HCT116 (cell line): Measurements from ENCODE around the gene NR1H4. TPM values are rescaled to one million over a fixed set of nuclear protein-coding genes. Genes with fewer than 3 reads are reported as not detected.

Source experiments
- ATAC-seq: fragments of 200-7000 bp; cut with Tn5 transposase; 2 replicates; pipeline ENCODE4 v1.9.1; 2020; ENCODE audit warnings: mild to moderate bottlenecking, moderate library complexity
- BruUV-seq: library from RNA; stranded (reverse); fragments of 400-500 nt; replicated peaks from 2 replicates; lab custom pipeline; 2021; lab: Mats Ljungman, UMichigan
- CTCF ChIA-PET: fragments of 300-600 bp; sonication (Branson Sonifier 250); formaldehyde crosslinking; loops from one replicate; lab custom pipeline; 2021; ENCODE audit warnings: antibody characterized with exemption; lab: Charles Lee
- POLR2A ChIA-PET: fragments of 300-600, 350-600 bp; sonication (Branson Sonifier 250); formaldehyde crosslinking; loops from one replicate; lab custom pipeline; 2021; ENCODE audit warnings: antibody characterized with exemption; lab: Charles Lee
- RAD21 ChIA-PET, 2 experiments: fragments of 300-600 bp; sonication (Branson Sonifier 250); formaldehyde crosslinking; loops; one replicate each; lab custom pipeline; 2023; ENCODE audit warnings: low total read pairs in 2 of 2; ENCODE audit not compliant: uncharacterized antibody in 2 of 2, unreplicated experiment in 2 of 2, low non-redundant PET in 1 of 2; lab: Charles Lee
- DNase-seq: peaks from one replicate; pipeline ENCODE4 v3.0.0-alpha.2; 2010; ENCODE audit warnings: low read depth, low spot score
- H2AFZ ChIP-seq: fragments of 200-600 bp; shearing (Covaris generic), sonication (generic); 2 replicates; pipeline ENCODE4 v1.6.1; 2017; ENCODE audit warnings: low read depth, mixed run types, mixed read lengths, antibody characterized with exemption, low read length; ENCODE audit not compliant: poor library complexity, severe bottlenecking
- H3K27ac ChIP-seq: 2 replicates; pipeline ENCODE4 v1.5.1; 2012; ENCODE audit warnings: low read depth, low read length
- H3K27me3 ChIP-seq: fragments of 200-600 bp; sonication (generic); 2 replicates; pipeline ENCODE4 v1.6.1; 2016; ENCODE audit warnings: mixed run types, low read length, mixed read lengths; ENCODE audit not compliant: insufficient read depth
- H3K36me3 ChIP-seq, 2 experiments: fragments of 200-500 bp in 1 of 2; fragments of 200-600 bp in 1 of 2; sonication (Bioruptor generic) in 1 of 2; sonication (generic) in 1 of 2; 2 replicates each; pipeline versions ENCODE4 v1.5.1 to v1.6.1; 2014 to 2016; ENCODE audit warnings: low read length in 2 of 2, inconsistent platforms in 1 of 2, mixed read lengths in 1 of 2, mixed run types in 1 of 2; ENCODE audit not compliant: insufficient read depth in 2 of 2, control insufficient read depth in 1 of 2
- H3K4me1 ChIP-seq, 2 experiments: fragments of 200-600 bp in 1 of 2; sonication (generic) in 1 of 2; 2 replicates each; pipeline versions ENCODE4 v1.5.1 to v1.6.1; 2012 to 2017; ENCODE audit warnings: low read length in 2 of 2, inconsistent platforms in 1 of 2, mild to moderate bottlenecking in 1 of 2, mixed read lengths in 1 of 2, mixed run types in 1 of 2, moderate library complexity in 1 of 2; ENCODE audit not compliant: insufficient read depth in 2 of 2, control insufficient read depth in 1 of 2
- H3K4me2 ChIP-seq: fragments of 200-600 bp; sonication (generic); 2 replicates; pipeline ENCODE4 v1.6.1; 2017; ENCODE audit warnings: mixed run types, low read length, mixed read lengths
- H3K4me3 ChIP-seq, 2 experiments: fragments of 200-600 bp in 1 of 2; sonication (generic) in 1 of 2; replicated peaks in 1 of 2; 2 replicates each; pipeline ENCODE4 v1.5.1; 2011 to 2016; ENCODE audit warnings: low read length in 2 of 2, control low read depth in 1 of 2, low read depth in 1 of 2, mild to moderate bottlenecking in 1 of 2, mixed read lengths in 1 of 2, mixed run types in 1 of 2
- H3K79me2 ChIP-seq: fragments of 200-600 bp; sonication (generic); 2 replicates; pipeline ENCODE4 v1.6.1; 2017; ENCODE audit warnings: mild to moderate bottlenecking, mixed run types, low read length, moderate library complexity, mixed read lengths; ENCODE audit not compliant: insufficient read depth
- H3K9ac ChIP-seq: fragments of 200-600 bp; sonication (generic); 2 replicates; pipeline ENCODE4 v1.6.1; 2016; ENCODE audit warnings: low read length, mixed read lengths
- H3K9me2 ChIP-seq: fragments of 200-600 bp; sonication (generic), shearing (Covaris generic); 2 replicates; pipeline ENCODE4 v1.6.1; 2017; ENCODE audit warnings: mixed run types, mild to moderate bottlenecking, moderate library complexity; ENCODE audit not compliant: insufficient read depth
- H3K9me3 ChIP-seq, 2 experiments: fragments of 200-500 bp in 1 of 2; fragments of 200-600 bp in 1 of 2; sonication (Bioruptor generic) in 1 of 2; sonication (generic) in 1 of 2; 2 replicates each; pipeline ENCODE4 v1.6.1; 2014 to 2017; ENCODE audit warnings: low read length in 2 of 2, mixed read lengths in 2 of 2, inconsistent platforms in 1 of 2, low read depth in 1 of 2, mild to moderate bottlenecking in 1 of 2, mixed run types in 1 of 2, moderate library complexity in 1 of 2; ENCODE audit not compliant: control insufficient read depth in 1 of 2, insufficient read depth in 1 of 2
- H4K20me1 ChIP-seq: fragments of 200-600 bp; sonication (generic), shearing (Covaris generic); 2 replicates; pipeline ENCODE4 v1.6.1; 2017; ENCODE audit warnings: mixed run types, mild to moderate bottlenecking, moderate library complexity; ENCODE audit not compliant: insufficient read depth
- CBX3 ChIP-seq: IDR thresholded peaks from 2 replicates; pipeline ENCODE4 v1.6.1; 2012; ENCODE audit warnings: low read depth
- CEBPB ChIP-seq: IDR thresholded peaks from 2 replicates; pipeline ENCODE4 v1.6.1; 2012; ENCODE audit warnings: low read depth
- EGR1 ChIP-seq: IDR thresholded peaks from 2 replicates; pipeline ENCODE4 v1.6.1; 2012; ENCODE audit warnings: low read depth
- ELF1 ChIP-seq: IDR thresholded peaks from 2 replicates; pipeline ENCODE4 v1.6.1; 2012; ENCODE audit warnings: low read depth, borderline replicate concordance
- FOSL1 ChIP-seq: IDR thresholded peaks from 2 replicates; pipeline ENCODE4 v1.6.1; 2012; ENCODE audit warnings: low read depth
- MAX ChIP-seq: IDR thresholded peaks from 2 replicates; pipeline ENCODE4 v1.6.1; 2012
- POLR2A ChIP-seq: IDR thresholded peaks from 2 replicates; pipeline ENCODE4 v1.7.0; 2011; ENCODE audit warnings: borderline replicate concordance; ENCODE audit not compliant: insufficient read depth, insufficient read length; ENCODE audit errors: extremely low read depth
- POLR2AphosphoS5 ChIP-seq: IDR thresholded peaks from 2 replicates; pipeline ENCODE4 v1.6.1; 2011; ENCODE audit warnings: mild to moderate bottlenecking, low read depth, low read length, moderate library complexity
- SIN3A ChIP-seq: IDR thresholded peaks from 2 replicates; pipeline ENCODE4 v1.6.1; 2012; ENCODE audit warnings: low read depth
- SP1 ChIP-seq: IDR thresholded peaks from 2 replicates; pipeline ENCODE4 v1.6.1; 2012; ENCODE audit warnings: low read depth
- TCF7L2 ChIP-seq: IDR thresholded peaks from 2 replicates; pipeline ENCODE4 v1.7.0; 2011; ENCODE audit warnings: borderline replicate concordance, inconsistent platforms; ENCODE audit not compliant: insufficient read depth, insufficient read length; ENCODE audit errors: extremely low read depth
- YY1 ChIP-seq: IDR thresholded peaks from 2 replicates; pipeline ENCODE4 v1.6.1; 2011; ENCODE audit warnings: low read length, low read depth, moderate library complexity, mild to moderate bottlenecking; ENCODE audit not compliant: insufficient replicate concordance; ENCODE audit errors: extremely low read depth
- ZBTB33 ChIP-seq: IDR thresholded peaks from 2 replicates; pipeline ENCODE4 v1.6.1; 2011; ENCODE audit warnings: mild to moderate bottlenecking, low read length, moderate library complexity; ENCODE audit not compliant: insufficient replicate concordance; ENCODE audit errors: extremely low read depth
- ZFX ChIP-seq: fragments of 450-650 bp; IDR thresholded peaks from 2 replicates; pipeline ENCODE4 v1.6.1; 2017
- ZNF274 ChIP-seq: fragments of 200-500 bp; sonication (Bioruptor generic); IDR thresholded peaks from 2 replicates; pipeline ENCODE4 v1.6.1; 2014; ENCODE audit warnings: mild to moderate bottlenecking, low read depth, low read length, inconsistent platforms
- intact Hi-C: fragments of 100-400 bp; cut with micrococcal nuclease; formaldehyde crosslinking; loops from 2 replicates; pipeline ENCODE4 v1.10.0; 2022
- total RNA-seq: library from RNA; stranded (reverse); gene quantifications from one replicate; pipeline ENCODE4 v1.2.1, GENCODE V29; 2021; ENCODE audit not compliant: unreplicated experiment

The NR1H4 gene
- total RNA-seq, 1 experiment from 2014 or later: not detected

GRCh38 chr12:100439797-100440196, 33.9 kb upstream of the NR1H4 start:
- ChIA-PET CTCF (no interaction called here), RAD21 (no interaction called here), POLR2A (no interaction called here)
- Histone ChIP-seq H3K9me3 (no peaks in the 10 kb centered on the region), H3K27ac (no peak overlapping the region), H3K27me3 (0 out of 2 replicates have a peak, but pooled peaks cover 8% of the 10 kb centered on the region), H3K4me2 (no peak overlapping the region), H3K36me3 (no peaks in the 10 kb centered on the region), H3K79me2 (no peaks in the 10 kb centered on the region), H3K4me3 (no peak overlapping the region), H3K9me2 (no peaks in the 10 kb centered on the region), H2AFZ (no peak overlapping the region), H3K9ac (no peak overlapping the region), H4K20me1 (no peaks in the 10 kb centered on the region), H3K4me1 (no peaks in the 10 kb centered on the region)
- intact Hi-C loops: no loop called here
- no TSS peak for BruUV-seq
- no peak for TF ChIP-seq ZFX
- no peak for TF ChIP-seq FOSL1
- no peak for TF ChIP-seq POLR2AphosphoS5
- no peak for TF ChIP-seq POLR2A
- no peak for TF ChIP-seq CEBPB
- TF ChIP-seq EGR1: no peak
- no peak for TF ChIP-seq TCF7L2
- no peak for TF ChIP-seq SIN3A
- TF ChIP-seq ZBTB33: no peak
- TF ChIP-seq ELF1: no peak
- TF ChIP-seq CBX3: no peak
- TF ChIP-seq ZNF274: no peak
- no peak for TF ChIP-seq SP1
- no peak for TF ChIP-seq MAX
- no peak for TF ChIP-seq YY1
- no peak for ATAC-seq
- no peak for DNase-seq
